Activated naive CD4-positive, alpha-beta T cell treated with anti-CD3 and anti-CD28 coated beads, Interleukin-2, amount 50 U/mL, for 16 hours (primary cell): ENCODE results near the gene TACC2.

ENCODE experiments used
- DNase-seq: peaks from one replicate; pipeline ENCODE4 v3.0.0-alpha.2; 2020

TACC2 gene

DNA sequence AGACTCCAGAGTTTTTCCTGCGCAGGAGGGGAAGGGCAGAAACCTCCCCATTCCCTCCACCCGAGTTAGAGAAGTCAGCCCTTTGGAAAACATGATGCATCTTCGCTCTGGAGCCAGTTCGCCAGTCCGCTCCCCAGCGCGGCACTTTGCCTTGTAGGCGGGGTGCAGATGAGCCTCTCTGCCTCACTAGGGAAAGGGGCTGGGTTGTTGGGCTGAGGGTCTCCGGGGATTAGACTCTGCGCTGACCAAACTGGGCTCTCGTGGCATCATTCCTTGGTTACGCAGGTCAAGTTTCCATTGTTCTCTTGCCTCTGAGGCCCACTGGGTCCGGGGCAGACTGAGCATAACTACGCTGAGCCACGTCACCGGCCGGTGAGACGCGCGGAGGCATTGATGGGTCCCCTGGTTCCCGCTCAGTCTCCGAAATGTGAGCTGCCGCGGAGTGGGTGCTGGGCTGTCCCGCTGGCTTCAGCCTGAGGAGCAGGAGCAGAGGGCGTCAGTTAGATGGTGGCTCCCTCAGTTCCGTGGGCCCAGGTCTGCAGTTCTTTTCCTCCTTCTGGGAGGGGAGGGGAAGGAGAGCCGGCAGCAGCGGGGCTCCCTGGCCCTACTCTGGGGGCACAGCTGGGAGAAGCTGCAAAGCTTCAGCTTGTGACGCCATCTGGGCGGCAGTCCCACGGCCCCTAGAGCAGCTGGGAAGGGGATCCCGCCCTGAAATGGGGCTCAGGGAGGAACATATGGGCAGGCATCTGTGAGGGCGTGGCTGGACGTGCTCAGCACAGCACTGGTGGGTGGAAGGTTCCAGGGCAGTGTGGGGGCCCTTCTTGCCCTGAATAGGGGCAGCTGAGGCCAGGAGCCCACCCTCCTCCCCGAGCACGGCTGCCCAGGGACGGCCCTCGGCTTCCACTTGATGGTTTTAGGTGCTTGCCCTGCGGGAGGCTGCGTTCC lies 160.9 kb downstream of the TACC2 start:
- DNase-seq: no peak

DNA sequence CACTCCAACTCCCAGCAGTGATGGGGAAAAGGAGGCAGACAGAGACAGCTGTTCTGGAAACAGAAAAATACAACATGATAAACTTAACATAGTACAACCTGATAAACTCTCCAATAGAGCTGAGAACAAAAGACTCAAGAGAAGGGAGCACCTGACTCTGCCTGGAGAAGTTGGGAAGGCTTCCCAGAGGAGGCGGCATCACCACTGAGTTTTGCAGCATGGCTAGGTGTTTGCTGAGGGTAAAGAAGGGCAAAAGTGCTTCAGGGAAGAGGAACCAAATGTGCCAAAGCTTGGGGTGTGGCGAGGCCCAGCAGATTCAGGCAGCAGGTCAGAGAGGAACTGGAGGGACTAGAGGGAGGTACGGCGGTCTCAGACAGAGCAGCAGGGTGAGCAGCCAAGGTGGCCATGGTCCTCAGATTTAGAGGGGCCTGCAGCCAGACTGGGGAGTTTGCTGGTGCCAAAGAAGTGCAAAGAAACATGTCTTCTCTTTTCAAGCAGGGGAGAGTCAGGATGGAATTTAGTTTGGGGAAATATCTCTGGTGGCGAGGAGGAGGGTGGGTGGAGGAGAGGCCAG lies 162.2 kb downstream of the TACC2 start:
- no peak for DNase-seq

DNA sequence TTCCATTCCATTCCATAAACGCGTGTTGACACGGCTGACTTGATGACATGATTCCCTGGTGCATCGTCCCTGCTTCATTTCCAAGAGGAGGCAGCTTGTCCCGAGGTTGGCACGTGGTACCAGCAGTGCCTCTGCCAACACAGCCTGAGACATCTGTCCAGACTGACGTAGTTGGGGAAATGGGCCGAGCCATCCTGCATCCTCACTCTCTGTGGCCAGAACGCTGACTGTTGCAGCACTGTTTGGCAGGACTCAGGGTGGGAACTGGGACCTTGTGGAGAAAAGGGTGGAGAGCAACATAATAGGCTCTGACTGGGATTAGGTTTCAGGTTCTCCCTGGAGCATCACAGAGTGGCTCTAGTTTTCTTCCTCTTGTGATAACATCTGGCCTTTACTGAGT lies 163.6 kb downstream of the TACC2 start:
- DNase-seq: no peak

DNA sequence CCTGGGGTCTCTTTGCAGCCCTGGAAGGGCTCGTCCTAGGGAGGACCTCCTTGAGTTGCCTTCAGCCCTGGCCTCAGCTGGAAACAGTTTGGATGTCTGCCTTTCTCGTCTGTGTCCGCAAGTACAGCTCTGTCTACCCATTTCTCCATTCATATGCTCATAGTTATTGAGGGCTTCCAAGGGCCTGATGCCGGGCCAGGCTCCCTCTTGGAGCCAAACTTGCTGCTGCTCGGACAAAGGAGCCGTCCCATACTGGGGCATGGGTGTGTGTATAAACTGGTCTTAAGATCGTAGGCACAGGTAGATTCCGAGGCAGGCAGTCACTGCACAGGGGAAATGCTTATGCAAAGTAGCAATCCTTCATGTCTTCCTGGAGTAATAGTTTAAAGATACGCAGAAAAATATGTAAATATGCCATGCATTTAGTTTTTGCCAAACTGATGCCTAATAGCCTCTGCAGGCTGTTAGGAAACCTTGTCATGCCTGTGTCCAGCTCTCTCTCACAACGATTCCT lies 165.1 kb downstream of the TACC2 start:
- DNase-seq: no peak

DNA sequence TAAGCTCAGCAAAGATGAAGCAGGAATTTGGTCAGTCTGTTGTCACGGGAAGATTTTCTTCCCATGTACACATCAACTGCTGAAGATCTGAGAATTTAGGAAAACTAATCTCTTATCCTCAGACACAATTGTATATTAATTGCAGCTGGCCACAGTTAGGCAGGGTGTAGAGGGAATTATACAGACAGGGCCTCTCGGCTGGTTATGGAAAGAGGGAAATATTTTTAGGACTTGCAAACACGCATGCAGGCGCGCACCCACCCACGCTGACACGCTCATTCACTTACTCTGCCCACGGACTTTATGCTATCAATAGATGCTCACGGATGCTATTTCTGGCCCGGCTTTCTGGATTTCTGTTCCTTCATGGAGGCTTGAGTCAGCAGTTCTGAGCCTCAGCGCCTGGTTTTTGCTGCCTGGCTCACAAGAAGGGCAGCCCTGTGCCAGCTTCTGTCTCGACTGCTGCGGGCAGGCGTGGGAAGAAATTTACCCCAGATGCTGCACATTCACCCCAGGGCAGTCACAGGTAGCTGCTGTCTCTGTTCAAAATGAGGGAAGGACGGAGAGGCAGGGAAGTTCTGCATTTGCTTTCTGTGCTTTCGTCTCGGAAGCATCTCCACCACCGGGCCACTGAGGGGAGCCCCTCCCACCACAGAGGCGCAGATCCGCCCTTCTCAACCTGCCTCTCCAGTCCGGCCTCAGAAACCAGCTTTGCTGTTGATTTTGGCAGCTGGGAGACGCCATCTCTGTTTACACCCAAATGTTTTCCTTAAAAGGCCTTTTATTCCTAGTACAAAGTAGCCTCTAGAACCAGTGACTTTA lies 165.8 kb downstream of the TACC2 start:
- no peak for DNase-seq

DNA sequence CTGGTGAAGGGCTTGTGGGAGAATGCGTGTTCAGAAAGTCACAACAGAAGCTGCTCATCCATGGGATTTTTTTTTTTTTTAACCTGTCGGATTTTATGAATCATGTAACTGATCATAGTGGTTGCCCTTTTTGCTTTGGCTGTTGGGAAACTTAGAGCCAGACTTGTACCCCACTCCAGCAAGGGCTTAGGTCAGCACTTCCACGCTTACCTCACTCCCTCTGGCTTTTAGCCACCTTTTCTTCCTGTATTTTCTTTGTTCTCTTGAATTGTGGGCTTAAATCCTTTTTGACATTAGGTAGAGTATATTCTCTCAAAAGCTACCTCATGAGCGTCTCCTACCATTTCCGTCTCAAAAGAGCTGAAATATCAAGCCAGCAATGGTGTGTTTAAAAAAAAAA lies 168.5 kb downstream of the TACC2 start:
- DNase-seq: no peak

DNA sequence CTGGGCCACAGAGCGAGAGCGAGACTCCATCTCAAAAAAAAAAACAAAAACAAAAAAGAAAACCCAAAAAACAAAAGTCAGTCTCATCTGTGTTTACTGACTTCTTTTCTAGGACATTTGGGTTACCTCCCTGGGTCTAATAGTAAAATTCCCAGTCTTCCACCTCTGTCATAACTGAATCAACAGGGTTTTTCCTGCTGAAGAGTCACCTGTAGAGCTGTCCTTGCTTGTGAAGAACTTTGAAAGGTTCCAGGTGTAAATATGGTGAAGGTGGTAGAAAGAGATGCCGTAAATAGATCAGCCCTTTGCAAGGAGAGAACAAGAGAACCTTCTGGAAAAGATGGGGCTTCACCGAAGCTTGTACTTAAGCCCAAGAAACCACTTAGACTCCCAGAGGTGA lies 169.4 kb downstream of the TACC2 start:
- DNase-seq: no peak

DNA sequence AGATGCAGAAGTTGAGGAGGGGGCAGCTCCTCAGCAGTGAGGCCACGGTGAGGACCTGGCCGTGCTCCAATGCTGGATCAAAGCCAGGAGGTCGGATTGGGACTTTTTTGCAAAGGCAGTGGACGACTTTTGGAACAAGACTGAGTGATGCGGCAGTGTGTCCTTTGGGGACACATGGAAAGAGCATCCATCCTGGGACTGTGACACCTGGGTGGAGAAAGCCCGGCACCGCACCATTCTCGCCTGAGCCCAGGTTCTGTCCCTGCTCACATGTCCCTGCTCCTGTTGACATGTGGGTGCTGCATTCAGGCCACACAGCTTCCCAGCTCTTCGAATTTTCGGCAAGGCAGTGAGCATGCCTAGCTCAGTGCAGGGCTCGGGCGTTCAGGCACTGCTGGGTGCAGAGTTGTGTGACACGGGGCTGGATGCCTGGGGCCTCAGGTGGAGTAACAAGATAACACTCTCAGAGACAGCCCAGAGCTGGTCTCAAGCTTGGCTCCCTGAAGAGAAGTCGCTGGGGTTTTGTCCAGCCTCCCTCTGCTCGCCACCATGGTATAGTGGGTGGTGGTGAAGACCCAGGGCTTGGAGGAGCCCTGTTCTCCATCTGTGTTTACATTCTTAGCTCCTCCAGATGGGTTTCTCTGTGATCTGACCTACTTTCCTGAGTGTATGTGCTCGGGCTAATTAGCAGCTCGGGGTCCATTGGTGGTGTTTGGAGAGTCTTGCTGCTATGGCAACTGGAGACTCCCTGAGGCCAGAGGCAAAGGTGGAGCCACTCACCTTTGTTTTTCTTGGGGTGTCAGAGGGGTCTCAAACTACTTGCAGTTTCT lies 170.4 kb downstream of the TACC2 start:
- DNase-seq: no peak

DNA sequence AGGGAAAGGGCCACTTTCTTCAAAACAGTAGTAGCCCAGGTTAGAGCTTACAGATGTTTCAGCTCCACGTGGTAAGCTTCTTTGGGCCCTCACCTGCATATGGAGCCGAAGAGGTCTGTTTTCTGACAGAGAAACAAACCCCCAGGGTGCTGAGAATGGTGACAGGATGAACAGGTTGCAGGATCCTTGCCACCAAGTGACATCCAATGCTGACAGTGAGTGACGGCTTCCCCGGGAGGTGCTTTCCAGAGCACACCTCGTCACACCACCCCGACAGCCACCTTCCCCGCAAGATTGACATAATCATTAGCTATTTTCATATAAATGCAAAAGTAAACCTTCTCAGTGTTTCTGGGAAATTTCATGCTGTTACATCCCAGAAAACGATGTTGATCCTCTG lies 172.8 kb downstream of the TACC2 start:
- no peak for DNase-seq

DNA sequence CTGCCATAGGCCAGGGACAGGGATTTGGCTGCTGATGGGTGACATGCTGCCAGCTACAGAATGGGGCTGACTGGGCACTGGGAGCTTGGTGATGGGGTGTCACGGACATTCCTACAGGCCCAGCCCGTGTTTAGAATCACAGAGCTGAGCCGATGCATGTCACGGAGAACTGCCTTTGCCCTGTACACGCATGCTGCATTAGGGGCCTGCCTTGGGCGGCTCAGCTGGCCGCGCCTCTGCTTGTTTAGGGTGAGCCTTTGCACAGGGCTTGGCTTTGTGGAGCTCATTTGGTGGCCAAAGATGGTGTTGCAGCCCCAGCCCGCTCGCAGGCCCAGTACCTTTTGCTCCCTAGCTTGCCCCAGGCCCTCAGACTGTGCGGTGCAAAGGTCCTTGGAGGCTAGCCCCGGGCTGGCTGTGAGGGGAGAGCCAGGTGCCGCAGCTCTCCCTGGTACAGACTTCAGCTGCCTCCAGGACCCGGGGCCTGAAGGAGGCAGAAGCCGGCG lies 173.8 kb downstream of the TACC2 start:
- DNase-seq: no peak

DNA sequence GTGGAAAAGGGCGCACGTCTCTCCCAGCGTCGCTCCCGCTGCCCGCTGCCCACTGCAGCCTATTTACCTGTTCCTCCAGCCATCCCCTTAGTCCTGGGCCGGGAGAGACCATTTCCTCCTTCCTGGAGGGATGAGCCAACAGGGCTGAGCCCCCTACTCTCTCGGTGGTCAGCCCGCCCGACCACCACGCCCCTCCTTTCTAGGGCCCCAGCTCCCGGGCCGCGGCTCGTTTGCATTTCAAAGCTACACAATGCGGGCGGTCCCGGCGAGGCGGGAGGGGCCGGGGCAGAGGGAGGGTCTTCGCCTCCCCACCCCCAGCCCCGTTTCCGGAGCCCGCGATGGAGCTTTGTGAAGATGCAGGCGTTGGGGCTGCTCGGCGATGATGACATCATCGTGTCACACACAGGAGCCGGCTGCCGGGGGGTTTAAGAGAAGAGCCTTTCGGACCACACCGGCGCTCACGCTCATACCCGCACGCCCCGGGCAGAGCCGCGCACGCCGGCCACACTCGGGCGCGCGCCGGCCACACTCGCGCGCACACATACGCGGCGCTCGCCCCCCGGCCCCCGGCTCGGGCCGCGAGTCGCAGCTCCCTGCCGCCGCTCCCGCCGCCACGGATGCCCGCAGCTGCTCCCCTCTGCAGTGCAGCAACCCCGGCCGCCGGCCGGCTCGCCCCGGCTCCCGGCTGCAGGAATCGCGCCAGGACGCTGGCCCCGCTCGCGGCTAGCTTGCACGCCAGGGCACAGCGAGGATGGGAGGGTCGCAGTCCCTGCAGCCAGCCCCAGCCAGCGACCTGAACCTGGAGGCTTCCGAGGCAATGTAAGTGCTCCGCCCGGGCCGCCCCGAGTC lies 174.4 kb downstream of the TACC2 start:
- DNase-seq: no peak

DNA sequence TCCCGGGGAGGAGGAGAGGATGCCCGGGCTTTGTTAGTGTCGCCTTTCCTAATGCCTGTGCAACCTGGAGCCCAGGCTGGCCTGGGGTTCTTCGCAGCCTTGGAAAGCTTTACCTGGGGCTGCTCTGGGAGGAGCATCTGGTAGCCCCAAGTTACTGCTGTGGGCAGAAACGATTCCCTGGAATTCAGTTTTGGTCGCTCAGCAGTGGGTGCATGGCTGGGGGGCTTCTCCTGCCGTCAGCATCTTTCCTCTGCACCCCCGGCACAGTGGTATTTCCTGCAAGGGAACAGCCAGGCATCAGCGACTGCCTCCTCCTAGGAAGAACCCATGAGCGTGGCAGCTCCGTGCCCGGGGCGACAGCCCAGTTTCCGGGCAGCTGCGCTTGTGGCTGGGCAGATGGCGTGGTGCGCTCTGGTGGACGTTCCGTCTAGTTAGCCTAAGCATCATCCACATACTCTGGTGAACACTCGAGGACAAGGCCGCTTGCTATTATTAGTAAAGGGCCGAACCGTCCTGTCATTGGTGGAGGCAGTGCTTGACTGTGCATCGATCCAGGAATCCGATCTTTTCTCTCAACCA lies 175.1 kb downstream of the TACC2 start:
- DNase-seq: no peak

DNA sequence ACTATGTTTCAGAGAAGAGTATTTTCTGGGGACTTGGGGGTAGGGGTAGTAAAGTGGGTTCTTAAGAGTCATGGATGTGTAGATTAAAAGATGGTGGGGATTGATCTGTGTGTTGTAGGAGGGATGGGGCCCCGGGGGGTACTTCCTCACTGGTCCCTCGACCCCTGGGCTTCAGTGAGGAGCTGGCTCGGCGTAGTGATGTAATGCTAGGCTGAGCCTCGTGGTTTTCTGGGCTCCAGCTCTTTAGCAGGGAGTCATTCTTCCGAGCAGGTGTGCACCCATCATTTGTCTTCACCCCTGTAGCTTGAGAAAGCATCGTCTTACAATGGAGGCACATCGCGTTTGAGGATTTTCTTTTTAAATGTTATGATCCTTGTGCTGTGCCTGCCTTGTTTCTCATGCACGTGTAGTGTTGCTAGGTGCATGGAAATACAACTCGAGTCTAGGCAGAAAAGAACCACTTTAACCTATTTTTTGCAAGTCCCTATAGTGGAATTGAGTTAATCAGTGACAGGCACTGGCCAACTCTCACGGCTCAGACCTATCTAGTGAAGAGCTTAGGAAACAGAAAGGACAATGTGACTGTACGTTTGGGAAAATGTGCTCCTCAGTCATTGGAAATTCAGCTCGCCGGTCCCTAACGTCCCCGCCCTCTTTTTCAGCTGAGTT lies 176.0 kb downstream of the TACC2 start:
- no peak for DNase-seq

DNA sequence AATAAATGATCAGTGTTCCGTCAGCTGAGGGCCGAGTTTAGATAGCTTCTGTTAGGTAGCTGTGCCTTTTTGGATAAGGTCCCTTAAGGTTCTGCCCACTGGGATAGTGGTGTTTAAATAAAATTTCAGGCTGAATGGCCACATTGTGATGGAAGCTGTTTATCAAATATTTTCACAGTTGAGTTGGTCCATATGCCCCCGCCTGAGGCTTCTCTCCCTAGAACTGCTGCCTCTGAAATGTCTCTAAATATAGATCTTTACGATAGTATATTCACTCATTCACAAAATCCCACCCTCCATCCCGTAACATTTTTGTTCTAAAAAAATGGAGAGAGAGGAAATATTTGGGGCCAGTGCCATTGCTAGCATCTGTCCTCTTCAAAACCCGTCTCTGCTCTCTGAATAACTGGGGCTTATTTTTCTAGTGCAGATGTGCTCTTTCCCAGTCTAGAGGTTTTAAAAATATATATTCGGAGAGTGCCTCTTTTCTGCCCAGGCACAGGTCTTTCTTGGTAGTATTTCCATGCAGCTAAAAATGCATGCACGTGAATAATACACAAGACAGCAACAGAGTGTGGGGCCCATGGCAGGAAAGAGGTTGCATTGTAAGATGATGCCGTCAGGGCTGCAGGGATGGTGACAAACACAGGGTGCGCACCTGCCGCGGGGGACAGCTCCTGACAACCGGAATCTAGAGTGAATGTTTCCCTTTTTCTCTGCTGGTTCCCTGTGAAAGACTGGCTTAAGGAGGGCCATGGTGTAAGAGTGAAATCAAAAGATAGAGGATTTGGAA lies 176.7 kb downstream of the TACC2 start:
- no peak for DNase-seq

DNA sequence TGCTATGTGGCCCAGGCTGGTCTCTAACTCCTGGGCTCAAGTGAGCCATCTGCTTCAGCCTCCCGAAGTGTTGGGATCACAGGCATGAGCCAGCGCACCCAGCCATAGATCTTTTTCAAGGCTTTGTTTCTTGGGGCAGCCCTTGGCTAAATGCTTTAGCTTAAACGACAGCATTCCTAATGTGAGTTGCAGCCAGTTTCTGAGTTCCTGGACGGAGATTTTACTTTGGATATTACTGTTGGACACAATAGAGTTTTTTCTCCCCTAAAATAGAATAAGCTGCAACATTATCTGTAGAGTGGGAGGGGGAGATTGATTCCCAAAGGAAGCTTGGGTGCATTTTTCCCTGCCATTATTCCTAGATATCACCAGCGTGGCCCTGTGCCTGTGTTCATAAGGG lies 179.1 kb downstream of the TACC2 start:
- DNase-seq: no peak

DNA sequence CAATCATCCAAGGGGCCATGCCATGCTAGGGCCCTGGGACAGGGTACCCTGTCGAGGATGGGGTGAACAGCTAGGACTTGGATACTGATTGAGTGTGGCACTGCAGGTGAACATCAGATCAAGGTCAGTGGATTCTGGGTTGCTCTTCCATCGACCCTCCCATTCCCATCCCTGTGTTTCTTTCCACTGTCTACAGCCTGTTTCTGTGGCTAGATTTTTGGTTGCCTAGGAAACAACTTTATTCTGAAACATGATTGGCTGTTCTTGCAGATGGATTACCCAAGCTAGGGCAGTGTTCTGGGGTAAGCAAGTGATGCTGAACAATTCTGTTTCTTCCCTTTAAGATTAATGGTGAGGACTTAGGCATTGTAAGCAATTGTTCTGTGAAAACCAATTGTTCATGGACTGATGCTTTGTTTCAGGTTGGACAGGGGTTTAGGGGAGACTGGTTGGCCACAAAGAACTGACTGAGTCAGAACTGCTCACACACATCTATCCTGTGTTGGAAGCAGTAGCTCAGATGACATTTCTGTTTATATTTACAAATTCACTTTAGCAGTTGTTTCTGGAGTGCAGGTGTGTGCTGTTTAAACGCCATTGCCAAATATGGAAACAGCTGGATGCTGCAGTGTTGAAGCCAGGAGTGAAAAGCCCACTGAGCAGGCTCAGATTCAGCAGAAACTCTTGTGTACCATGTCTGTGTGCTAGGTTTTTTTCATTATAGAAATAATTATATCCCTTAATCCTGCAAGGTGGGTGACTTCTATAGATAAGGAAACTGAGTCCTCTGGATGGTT lies 179.8 kb downstream of the TACC2 start:
- DNase-seq: no peak

DNA sequence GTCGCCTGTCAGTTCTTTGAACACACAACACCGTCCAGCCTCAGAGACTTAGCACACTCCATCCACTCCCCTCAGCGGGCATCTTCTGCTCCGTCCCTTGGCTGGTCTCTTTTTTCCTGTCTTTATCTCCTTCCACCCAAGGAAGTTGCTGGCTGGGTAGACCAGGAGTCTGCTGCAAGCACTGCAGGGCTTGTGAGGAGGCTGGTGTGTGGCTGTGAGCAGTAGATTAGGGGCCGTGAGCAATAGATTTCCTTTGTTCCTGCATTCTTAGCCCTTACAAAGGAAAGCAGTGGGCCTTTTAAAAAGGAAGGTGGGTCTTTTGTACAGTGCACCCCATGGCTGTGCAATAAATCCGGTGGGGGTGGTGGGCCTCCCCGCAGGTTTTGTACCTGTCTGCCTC lies 181.8 kb downstream of the TACC2 start:
- DNase-seq: no peak

DNA sequence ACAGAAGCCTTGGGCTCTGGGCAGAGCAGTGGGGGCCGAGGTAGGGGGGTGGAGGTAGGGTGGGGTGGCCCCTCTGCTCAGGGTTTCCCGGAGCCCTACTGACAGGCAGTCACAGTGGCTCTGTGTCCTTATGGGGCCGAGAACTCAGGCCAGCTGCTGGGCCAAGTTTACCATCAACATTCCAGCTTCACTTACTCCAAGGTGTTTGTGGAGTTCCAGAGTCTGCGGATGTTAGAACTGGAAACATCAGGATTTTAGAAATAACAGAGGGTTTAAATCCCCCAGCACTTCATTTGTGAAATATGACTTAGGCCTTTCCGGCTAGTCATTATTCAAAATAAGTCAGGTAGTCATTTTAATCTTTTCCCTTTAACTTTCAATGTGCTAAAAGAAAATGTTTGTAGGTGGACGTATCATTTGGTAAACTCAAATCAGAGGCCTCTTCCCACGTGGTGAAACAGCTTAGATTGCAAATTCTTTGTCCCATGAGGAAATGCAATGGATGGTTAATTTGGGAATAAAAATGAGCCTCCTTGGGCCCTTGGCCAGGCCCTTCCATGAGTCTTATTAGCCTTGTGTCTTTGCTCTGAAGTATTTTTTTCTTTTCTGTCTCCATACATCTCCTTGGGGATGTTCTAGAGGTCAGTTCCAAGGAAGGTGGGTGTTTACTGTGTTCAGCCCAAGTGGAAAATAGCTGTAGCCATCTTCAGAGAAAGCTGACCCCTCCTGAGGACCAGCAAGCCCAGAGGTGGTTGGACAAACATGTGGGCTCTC lies 182.5 kb downstream of the TACC2 start:
- no peak for DNase-seq
